ENCODE measurements around the gene PCDH20. TPM values are rescaled to one million over a fixed set of nuclear protein-coding genes. Genes with fewer than 3 reads are reported as not detected.
A peak's percentile ranks its signal among the peaks of the same experiment; 100 is the strongest.

The PCDH20 gene
- total and polyA plus RNA-seq, 2 experiments from 2014 or later, result 1.3 to 2.8 TPM

- TF ChIP-seq ZNF462 (CRISPR knock-in tag; IDR thresholded peaks at IDR 0.05) (no peak), ZNF331 (CRISPR knock-in tag; IDR thresholded peaks at IDR 0.05; ENCODE audit: low read depth) (no peak), JUNB (IDR thresholded peaks at IDR 0.05; ENCODE audit: unreplicated experiment) (no peak), EZH2phosphoT487 (IDR thresholded peaks at IDR 0.05; ENCODE audit: unreplicated experiment) (no peak), EZH2 (IDR thresholded peaks at IDR 0.05; ENCODE audit: low read depth, unreplicated experiment) (peak; percentile 6), CREB1 (CRISPR knock-in tag; IDR thresholded peaks at IDR 0.05; ENCODE audit: low read depth) (no peak)
These were observed 977 bp downstream of the PCDH20 start (continued) for GRCh38 chr13:61414686-61415057.

- Histone ChIP-seq H3K36me3 (ENCODE audit: insufficient read depth) (no peaks in the 10 kb centered on the region), H4K20me1 (replicated peaks; ENCODE audit: insufficient read depth) (no peaks in the 10 kb centered on the region), H3K27me3 (ENCODE audit: insufficient read depth) (peaks cover 37% of the 10 kb centered on the region), H2AFZ (peak overlapping the region; percentile 97), H3K9me2 (ENCODE audit: insufficient read depth) (no peaks in the 10 kb centered on the region), H3K4me3 (peak overlapping the region; percentile 69), H3K4me2 (peak overlapping the region; percentile 98), H3K27ac (ENCODE audit: low read depth) (no peak overlapping the region), H3K79me2 (replicated peaks; ENCODE audit: insufficient read depth) (no peaks in the 10 kb centered on the region), H3K4me1 (ENCODE audit: insufficient read depth) (peaks cover 6% of the 10 kb centered on the region), H3F3A (replicated peaks; ENCODE audit: low read depth) (no peaks in the 10 kb centered on the region)
- ATAC-seq (peak; percentile 13), DNase-seq (ENCODE audit: low spot score) (peak; percentile 33)
- Mint-ChIP-seq H3K27me3 (ENCODE audit: insufficient read depth, low read depth, poor library complexity) (peaks cover 23% of the 10 kb centered on the region), H3K27ac (no peak overlapping the region), H3K4me3 (peak overlapping the region; percentile 92), H3K9me3 (no peaks in the 10 kb centered on the region), H3K36me3 (ENCODE audit: low read depth) (no peaks in the 10 kb centered on the region), H3K4me1 (peaks cover 15% of the 10 kb centered on the region)
- TF ChIP-seq NANOG (IDR thresholded peaks at IDR 0.05; ENCODE audit: borderline replicate concordance) (no peak), EZH2 (IDR thresholded peaks at IDR 0.05; ENCODE audit: low read depth, unreplicated experiment) (peak; percentile 51), ZNF114 (CRISPR knock-in tag; IDR thresholded peaks at IDR 0.05) (no peak)
- TF ChIP-seq, protein P1, sequence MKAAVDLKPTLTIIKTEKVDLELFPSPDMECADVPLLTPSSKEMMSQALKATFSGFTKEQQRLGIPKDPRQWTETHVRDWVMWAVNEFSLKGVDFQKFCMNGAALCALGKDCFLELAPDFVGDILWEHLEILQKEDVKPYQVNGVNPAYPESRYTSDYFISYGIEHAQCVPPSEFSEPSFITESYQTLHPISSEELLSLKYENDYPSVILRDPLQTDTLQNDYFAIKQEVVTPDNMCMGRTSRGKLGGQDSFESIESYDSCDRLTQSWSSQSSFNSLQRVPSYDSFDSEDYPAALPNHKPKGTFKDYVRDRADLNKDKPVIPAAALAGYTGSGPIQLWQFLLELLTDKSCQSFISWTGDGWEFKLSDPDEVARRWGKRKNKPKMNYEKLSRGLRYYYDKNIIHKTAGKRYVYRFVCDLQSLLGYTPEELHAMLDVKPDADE (IDR thresholded peaks at IDR 0.05), result no peak
These were observed 1.8 kb downstream of the PCDH20 start for GRCh38 chr13:61413572-61414535.
